Mesenchymal stem cell (in vitro differentiated cells and primary cell): ENCODE measurements around the gene FARP1.

ENCODE experiments used
- DNase-seq: peaks from one replicate; pipeline ENCODE4 v3.0.0-alpha.2; 2013
- H2AFZ ChIP-seq: one replicate; pipeline ENCODE4 v1.6.1; 2013; ENCODE audit warnings: low read depth, mild to moderate bottlenecking, control low read depth, inconsistent platforms, low read length, moderate library complexity
- H2AK5ac ChIP-seq: 2 replicates; pipeline ENCODE4 v1.6.1; 2013; ENCODE audit warnings: low read length, moderate library complexity, mild to moderate bottlenecking, inconsistent platforms; ENCODE audit not compliant: severe bottlenecking
- H2BK120ac ChIP-seq: one replicate; pipeline ENCODE4 v1.6.1; 2013; ENCODE audit warnings: low read depth, mild to moderate bottlenecking, inconsistent platforms, low read length, moderate library complexity
- H2BK12ac ChIP-seq, 2 experiments: one replicate each; pipeline ENCODE4 v1.6.1; 2013; ENCODE audit warnings: inconsistent platforms in 2 of 2, low read length in 2 of 2, mild to moderate bottlenecking in 2 of 2, moderate library complexity in 2 of 2, control low read depth in 1 of 2
- H2BK15ac ChIP-seq: one replicate; pipeline ENCODE4 v1.6.1; 2013; ENCODE audit warnings: mild to moderate bottlenecking, low read depth, inconsistent platforms; ENCODE audit not compliant: poor library complexity, severe bottlenecking
- H2BK5ac ChIP-seq: 2 replicates; pipeline ENCODE4 v1.6.1; 2013; ENCODE audit warnings: low read depth, mild to moderate bottlenecking, low read length, control low read depth, inconsistent platforms; ENCODE audit not compliant: poor library complexity, severe bottlenecking
- H3K14ac ChIP-seq, 2 experiments: one replicate each; pipeline ENCODE4 v1.6.1; 2013; ENCODE audit warnings: inconsistent platforms in 2 of 2, low read length in 2 of 2, control low read depth in 1 of 2, mild to moderate bottlenecking in 1 of 2, moderate library complexity in 1 of 2
- H3K18ac ChIP-seq, 2 experiments: one replicate each; pipeline ENCODE4 v1.6.1; 2013; ENCODE audit warnings: inconsistent platforms in 2 of 2, low read length in 2 of 2, control low read depth in 1 of 2, low read depth in 1 of 2, mild to moderate bottlenecking in 1 of 2
- H3K23ac ChIP-seq, 2 experiments: one replicate each; pipeline ENCODE4 v1.6.1; 2013; ENCODE audit warnings: inconsistent platforms in 2 of 2, low read length in 2 of 2, mild to moderate bottlenecking in 2 of 2, moderate library complexity in 2 of 2, control low read depth in 1 of 2
- H3K27ac ChIP-seq: 2 replicates; pipeline ENCODE4 v1.5.1; 2013; ENCODE audit warnings: mild to moderate bottlenecking, moderate library complexity, low read length, control low read depth, inconsistent platforms; ENCODE audit not compliant: poor library complexity, severe bottlenecking
- H3K27me3 ChIP-seq, 2 experiments: 2 replicates each; pipeline versions ENCODE4 v1.6.1 to v1.7.0; 2013; ENCODE audit warnings: low read length in 2 of 2, mild to moderate bottlenecking in 2 of 2, moderate library complexity in 2 of 2, control low read depth in 1 of 2, inconsistent platforms in 1 of 2; ENCODE audit not compliant: control insufficient read depth in 1 of 2, insufficient read depth in 1 of 2
- H3K36me3 ChIP-seq, 2 experiments: 2 replicates each; pipeline versions ENCODE4 v1.6.1 to v1.7.0; 2013; ENCODE audit warnings: low read length in 2 of 2, control low read depth in 1 of 2, inconsistent platforms in 1 of 2, low read depth in 1 of 2, mild to moderate bottlenecking in 1 of 2; ENCODE audit not compliant: insufficient read depth in 2 of 2, control insufficient read depth in 1 of 2
- H3K4ac ChIP-seq, 2 experiments: one replicate each; pipeline ENCODE4 v1.6.1; 2013; ENCODE audit warnings: inconsistent platforms in 2 of 2, low read length in 2 of 2, mild to moderate bottlenecking in 2 of 2, moderate library complexity in 2 of 2, control low read depth in 1 of 2, low read depth in 1 of 2
- H3K4me1 ChIP-seq: 2 replicates; pipeline ENCODE4 v1.6.1; 2013; ENCODE audit warnings: low read depth, low read length, control low read depth; ENCODE audit not compliant: control insufficient read depth, insufficient read depth
- H3K4me2 ChIP-seq: 2 replicates; pipeline ENCODE4 v1.6.1; 2013; ENCODE audit warnings: low read length, mild to moderate bottlenecking, inconsistent platforms; ENCODE audit not compliant: poor library complexity, severe bottlenecking
- H3K4me3 ChIP-seq, 2 experiments: 2 replicates each; pipeline versions ENCODE4 v1.5.1 to v1.7.0; 2013; ENCODE audit warnings: low read length in 2 of 2, mild to moderate bottlenecking in 2 of 2, control low read depth in 1 of 2, low read depth in 1 of 2; ENCODE audit not compliant: insufficient read depth in 1 of 2
- H3K79me1 ChIP-seq: replicated peaks from 2 replicates; pipeline ENCODE4 v1.6.1; 2013; ENCODE audit warnings: mild to moderate bottlenecking, control low read depth, low read length, inconsistent platforms; ENCODE audit not compliant: poor library complexity, severe bottlenecking
- H3K9ac ChIP-seq: 2 replicates; pipeline ENCODE4 v1.7.0; 2013; ENCODE audit warnings: mild to moderate bottlenecking, low read length, moderate library complexity
- H3K9me3 ChIP-seq: 2 replicates; pipeline ENCODE4 v1.7.0; 2013; ENCODE audit warnings: mild to moderate bottlenecking, low read length; ENCODE audit not compliant: control insufficient read depth
- H4K8ac ChIP-seq: one replicate; pipeline ENCODE4 v1.6.1; 2013; ENCODE audit warnings: inconsistent platforms, mild to moderate bottlenecking, low read length, moderate library complexity
- H4K91ac ChIP-seq: one replicate; pipeline ENCODE4 v1.6.1; 2013; ENCODE audit warnings: mild to moderate bottlenecking, low read length, inconsistent platforms
- WGBS: methylation state at CpG from one replicate; pipeline ENCODE4 v1.1.7; 2013; ENCODE audit warnings: mixed read lengths; 5-methylcytosine and 5-hydroxymethylcytosine counted together

FARP1 gene

GRCh38 chr13:98480915-98481877, 338.3 kb downstream of the FARP1 start:
- Histone ChIP-seq H4K91ac (peak overlapping the region; percentile 34), H3K14ac (peak overlapping the region in 1 of 2 experiments; percentile 74), H3K36me3 (peaks cover 9 to 11% of the 10 kb centered on the region in 2 experiments), H3K4me3 (no peak overlapping the region), H2BK12ac (peak overlapping the region in 1 of 2 experiments; percentile 3), H3K4me2 (no peak overlapping the region), H3K27me3 (no peaks in the 10 kb centered on the region), H4K8ac (peak overlapping the region; percentile 91), H2AFZ (no peak overlapping the region), H2BK120ac (no peak overlapping the region), H3K27ac (no peak overlapping the region), H3K79me1 (peaks cover 39% of the 10 kb centered on the region), H3K18ac (peak overlapping the region; percentile 8 to 82), H3K9me3 (no peaks in the 10 kb centered on the region), H3K4me1 (peaks cover 49% of the 10 kb centered on the region), H2BK5ac (no peak overlapping the region), H3K4ac (peak overlapping the region in 1 of 2 experiments; percentile 32), H3K9ac (no peak overlapping the region), H2AK5ac (no peak overlapping the region), H2BK15ac (peak overlapping the region; percentile 68), H3K23ac (peak overlapping the region in 1 of 2 experiments; percentile 15)
- 70% methylated on average over 13 of the region's 15 CpGs for WGBS
- peak; percentile 80 for DNase-seq

GRCh38 chr13:98482476-98483444, 339.9 kb downstream of the FARP1 start:
- H3K23ac ChIP-seq, result no peak overlapping the region
- peak overlapping the region; percentile 63 for H3K9ac ChIP-seq
- no peak overlapping the region for H2AFZ ChIP-seq
- DNase-seq, result peak; percentile 43
- H4K91ac ChIP-seq, result peak overlapping the region; percentile 70
- no peak overlapping the region for H2AK5ac ChIP-seq
- no peaks in the 10 kb centered on the region for H3K9me3 ChIP-seq
- peak overlapping the region; percentile 26 to 54 for H3K18ac ChIP-seq
- H3K4me2 ChIP-seq, result no peak overlapping the region
- no peak overlapping the region for H2BK5ac ChIP-seq
- H3K14ac ChIP-seq, result no peak overlapping the region
- H2BK120ac ChIP-seq, result no peak overlapping the region
- no peaks in the 10 kb centered on the region for H3K27me3 ChIP-seq
- peak overlapping the region in 1 of 2 experiments; percentile 55 for H3K4ac ChIP-seq
- H3K36me3 ChIP-seq, result peaks cover 9 to 11% of the 10 kb centered on the region in 2 experiments
- H3K79me1 ChIP-seq, result peaks cover 37% of the 10 kb centered on the region
- no peak overlapping the region for H3K27ac ChIP-seq
- H3K4me1 ChIP-seq, result peaks cover 41% of the 10 kb centered on the region
- peak overlapping the region; percentile 65 for H2BK15ac ChIP-seq
- H2BK12ac ChIP-seq, result peak overlapping the region in 1 of 2 experiments; percentile 45
- WGBS, result 85% methylated on average over 28 of the region's 28 CpGs
- peak overlapping the region in 1 of 2 experiments; percentile 41 for H3K4me3 ChIP-seq
- peak overlapping the region; percentile 52 for H4K8ac ChIP-seq

DNA sequence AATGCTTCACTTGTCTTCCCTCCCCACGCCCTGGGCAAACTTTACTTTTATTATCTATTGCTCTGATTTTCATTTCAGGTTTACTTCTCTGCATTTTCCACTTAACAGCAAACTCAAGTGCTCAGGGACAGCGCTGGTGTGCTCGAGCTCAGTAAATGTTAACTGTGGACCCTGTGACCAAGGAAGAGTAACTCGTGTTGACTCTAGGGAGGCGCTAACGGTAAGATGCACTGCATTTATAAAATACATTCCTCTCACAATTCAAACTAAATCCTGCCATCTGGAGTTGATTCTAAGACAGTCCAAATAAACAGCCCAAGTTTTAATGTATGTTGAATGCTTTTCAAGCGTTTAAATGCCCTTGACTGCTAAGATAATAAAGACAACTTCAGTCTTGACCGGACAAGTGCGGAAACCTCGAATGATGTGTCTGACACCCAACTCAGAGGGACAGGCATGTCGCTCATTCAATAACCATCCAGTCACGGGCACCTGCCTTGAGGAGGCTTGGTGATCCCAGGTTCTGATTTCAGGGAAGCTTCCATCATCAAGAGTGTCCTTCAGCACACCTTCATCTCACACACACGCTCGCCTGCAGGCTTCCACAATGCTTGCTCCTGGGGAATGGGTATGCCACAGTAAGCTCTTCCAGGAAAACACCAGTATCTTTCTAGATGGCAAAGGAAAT, 340.9 kb downstream of the FARP1 start:
- Histone ChIP-seq H2AK5ac (peak overlapping the region; percentile 36), H3K4me3 (peak overlapping the region in 1 of 2 experiments; percentile 56), H3K9ac (peak overlapping the region; percentile 63), H3K18ac (peak overlapping the region in 1 of 2 experiments; percentile 61), H2BK120ac (no peak overlapping the region), H2BK12ac (peak overlapping the region in 1 of 2 experiments; percentile 45), H2BK15ac (no peak overlapping the region), H3K79me1 (peaks cover 36% of the 10 kb centered on the region), H3K4ac (peak overlapping the region; percentile 26 to 29), H3K27me3 (no peaks in the 10 kb centered on the region), H3K9me3 (no peaks in the 10 kb centered on the region), H4K91ac (no peak overlapping the region), H3K4me2 (peak overlapping the region; percentile 19), H3K36me3 (peaks cover 9 to 11% of the 10 kb centered on the region in 2 experiments), H3K23ac (peak overlapping the region in 1 of 2 experiments; percentile 27), H3K14ac (peak overlapping the region in 1 of 2 experiments; percentile 67), H3K27ac (peak overlapping the region; percentile 74), H2BK5ac (no peak overlapping the region), H3K4me1 (peaks cover 35% of the 10 kb centered on the region), H4K8ac (no peak overlapping the region), H2AFZ (no peak overlapping the region)
- 85% methylated on average over 12 of the region's 14 CpGs for WGBS
- peak; percentile 45 for DNase-seq
